PC-9 (cell line): ENCODE data around the gene CA6. TPM values are rescaled to one million over a fixed set of nuclear protein-coding genes. Genes with fewer than 3 reads are reported as not detected.

Experiments
- BruUV-seq: library from RNA; stranded (reverse); fragments of 400-500 nt; replicated peaks from 2 replicates; lab custom pipeline; 2021; lab: Mats Ljungman, UMichigan
- CTCF ChIA-PET: fragments of 300-600 bp; sonication (Branson Sonifier 250); formaldehyde crosslinking; loops from one replicate; lab custom pipeline; 2022; ENCODE audit warnings: antibody characterized with exemption; lab: Charles Lee
- POLR2A ChIA-PET: fragments of 300-600 bp; sonication (Branson Sonifier 250); formaldehyde crosslinking; loops from one replicate; lab custom pipeline; 2022; ENCODE audit warnings: antibody characterized with exemption; ENCODE audit not compliant: unreplicated experiment; lab: Charles Lee
- DNase-seq, 2 experiments: peaks; one replicate each; pipeline versions ENCODE4 v3.0.0 to v3.0.0-alpha.2; 2015 to 2022; ENCODE audit warnings: mixed read lengths in 1 of 2
- H2AFZ ChIP-seq: fragments of 200-600 bp; sonication (generic); 2 replicates; pipeline ENCODE4 v1.8.1; 2017; ENCODE audit warnings: antibody characterized with exemption
- H3F3A ChIP-seq: fragments of 200-600 bp; sonication (generic); 2 replicates; pipeline ENCODE4 v1.8.1; 2017; ENCODE audit warnings: antibody characterized with exemption, mild to moderate bottlenecking, low read depth; ENCODE audit not compliant: insufficient read depth
- H3K27ac ChIP-seq: fragments of 200-600 bp; sonication (generic); 2 replicates; pipeline ENCODE4 v1.6.1; 2016; ENCODE audit warnings: mixed run types
- H3K27me3 ChIP-seq: fragments of 200-600 bp; sonication (generic); 2 replicates; pipeline ENCODE4 v1.6.1; 2016; ENCODE audit warnings: low read depth, mixed run types; ENCODE audit not compliant: insufficient read depth
- H3K36me3 ChIP-seq: fragments of 200-600 bp; sonication (generic); 2 replicates; pipeline ENCODE4 v1.6.1; 2016; ENCODE audit warnings: low read depth, mixed run types
- H3K4me1 ChIP-seq: fragments of 200-600 bp; sonication (generic); replicated peaks from 2 replicates; pipeline ENCODE4 v1.6.1; 2016; ENCODE audit warnings: mixed run types; ENCODE audit not compliant: insufficient read depth
- H3K4me2 ChIP-seq: fragments of 200-600 bp; sonication (generic); 2 replicates; pipeline ENCODE4 v1.6.1; 2017; ENCODE audit warnings: mixed run types
- H3K4me3 ChIP-seq: fragments of 200-600 bp; sonication (generic); 2 replicates; pipeline ENCODE4 v1.6.1; 2016; ENCODE audit warnings: mixed run types
- H3K79me2 ChIP-seq: fragments of 200-600 bp; sonication (generic); 2 replicates; pipeline ENCODE4 v1.6.1; 2017; ENCODE audit warnings: low read depth, mixed run types
- H3K9me2 ChIP-seq: fragments of 200-600 bp; sonication (generic); 2 replicates; pipeline ENCODE4 v1.8.1; 2017; ENCODE audit warnings: mild to moderate bottlenecking; ENCODE audit not compliant: insufficient read depth
- H3K9me3 ChIP-seq: fragments of 200-600 bp; sonication (generic); 2 replicates; pipeline ENCODE4 v1.8.1; 2016; ENCODE audit warnings: low read depth; ENCODE audit not compliant: insufficient read depth
- H4K20me1 ChIP-seq: fragments of 200-600 bp; sonication (generic); 2 replicates; pipeline ENCODE4 v1.8.1; 2017; ENCODE audit not compliant: insufficient read depth
- EZH2 ChIP-seq: fragments of 200-600 bp; sonication (generic); IDR thresholded peaks from 2 replicates; pipeline ENCODE4 v1.8.0; 2017; ENCODE audit warnings: antibody characterized with exemption, low read depth
- intact Hi-C: fragments of 100-400 bp; cut with micrococcal nuclease; formaldehyde crosslinking; loops from one replicate; pipeline ENCODE4 v1.10.0; 2022; ENCODE audit not compliant: unreplicated experiment
- total RNA-seq: library from RNA; stranded (reverse); gene quantifications from 2 replicates; pipeline ENCODE4 v1.2.3, GENCODE V29; 2021
- TF ChIP-seq, protein P1 (sequence below): fragments of 200-600 bp; sonication (generic); conservative IDR thresholded peaks from 2 replicates; pipeline ENCODE4 v1.6.1; 2017; ENCODE audit warnings: mixed run types, antibody characterized with exemption, mild to moderate bottlenecking, moderate library complexity

The CA6 gene
- total RNA-seq, 1 experiment from 2014 or later: not detected

- POLR2A ChIA-PET: no interaction called here
- Histone ChIP-seq H3K4me2 (no peak overlapping the region), H3K36me3 (no peaks in the 10 kb centered on the region), H2AFZ (no peak overlapping the region), H4K20me1 (no peaks in the 10 kb centered on the region), H3K9me2 (no peaks in the 10 kb centered on the region), H3K4me3 (no peak overlapping the region), H3K27ac (no peak overlapping the region), H3K4me1 (peaks cover 6% of the 10 kb centered on the region; the same call in 1 of the 2 replicates), H3K9me3 (no peaks in the 10 kb centered on the region), H3K27me3 (no peaks in the 10 kb centered on the region), H3F3A (peaks cover 6% of the 10 kb centered on the region; the same call in 1 of the 2 replicates), H3K79me2 (no peaks in the 10 kb centered on the region)
- no TSS peak for BruUV-seq
- CTCF ChIA-PET: interaction anchor here (0.6 kb wide), 1 partner anchor 42 kb away, joined by 3 read pairs; no protein-coding TSS in a partner anchor
- intact Hi-C loops: loop anchor here (10.0 kb wide), 1 partner anchor 1016 kb away; the partner anchor contains the start of gene PARK7
- no peak for DNase-seq
- TF ChIP-seq, protein P1, sequence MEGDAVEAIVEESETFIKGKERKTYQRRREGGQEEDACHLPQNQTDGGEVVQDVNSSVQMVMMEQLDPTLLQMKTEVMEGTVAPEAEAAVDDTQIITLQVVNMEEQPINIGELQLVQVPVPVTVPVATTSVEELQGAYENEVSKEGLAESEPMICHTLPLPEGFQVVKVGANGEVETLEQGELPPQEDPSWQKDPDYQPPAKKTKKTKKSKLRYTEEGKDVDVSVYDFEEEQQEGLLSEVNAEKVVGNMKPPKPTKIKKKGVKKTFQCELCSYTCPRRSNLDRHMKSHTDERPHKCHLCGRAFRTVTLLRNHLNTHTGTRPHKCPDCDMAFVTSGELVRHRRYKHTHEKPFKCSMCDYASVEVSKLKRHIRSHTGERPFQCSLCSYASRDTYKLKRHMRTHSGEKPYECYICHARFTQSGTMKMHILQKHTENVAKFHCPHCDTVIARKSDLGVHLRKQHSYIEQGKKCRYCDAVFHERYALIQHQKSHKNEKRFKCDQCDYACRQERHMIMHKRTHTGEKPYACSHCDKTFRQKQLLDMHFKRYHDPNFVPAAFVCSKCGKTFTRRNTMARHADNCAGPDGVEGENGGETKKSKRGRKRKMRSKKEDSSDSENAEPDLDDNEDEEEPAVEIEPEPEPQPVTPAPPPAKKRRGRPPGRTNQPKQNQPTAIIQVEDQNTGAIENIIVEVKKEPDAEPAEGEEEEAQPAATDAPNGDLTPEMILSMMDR: no peak
- no peak for TF ChIP-seq EZH2
These were observed 35.5 kb downstream of the CA6 start for GRCh38 chr1:8981169-8981568.

GRCh38 chr1:8984203-8984602 is 38.5 kb downstream of the CA6 start:
- intact Hi-C loops: loop anchor here (10.0 kb wide), 1 partner anchor 1019 kb away; the partner anchor contains the start of gene PARK7

DNA sequence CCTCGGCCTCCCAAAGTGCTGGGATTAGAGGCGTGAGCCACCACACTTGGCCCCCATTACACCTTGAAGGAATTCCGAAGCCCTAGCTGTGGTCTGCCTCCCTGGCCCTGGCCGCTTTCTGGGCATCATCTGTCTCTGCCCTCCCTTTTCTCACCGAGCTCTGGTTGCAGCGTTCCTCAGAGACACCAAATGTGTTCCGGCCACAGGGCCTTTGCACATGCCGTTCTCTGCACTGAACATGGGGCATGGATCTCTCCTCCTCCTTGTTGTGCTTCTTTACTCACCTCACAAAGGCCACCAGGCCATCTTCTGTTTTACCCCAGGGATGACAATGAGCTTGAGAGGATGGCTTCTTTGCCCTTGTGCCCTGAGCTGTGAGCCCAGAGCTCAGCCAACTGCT is 39.3 kb downstream of the CA6 start:
- CTCF ChIA-PET: interaction anchor here (1.6 kb wide), 1 partner anchor 67 kb away, joined by 3 read pairs; no protein-coding TSS in a partner anchor
- Histone ChIP-seq H3K79me2 (no peaks in the 10 kb centered on the region), H3K4me1 (peaks cover 6% of the 10 kb centered on the region; the same call in 1 of the 2 replicates), H3K9me2 (no peaks in the 10 kb centered on the region), H3K27ac (no peak overlapping the region), H3F3A (peaks cover 10% of the 10 kb centered on the region; the same call in 1 of the 2 replicates), H3K36me3 (no peaks in the 10 kb centered on the region), H3K4me3 (no peak overlapping the region), H4K20me1 (no peaks in the 10 kb centered on the region), H3K9me3 (no peaks in the 10 kb centered on the region), H2AFZ (no peak overlapping the region), H3K27me3 (no peaks in the 10 kb centered on the region), H3K4me2 (no peak overlapping the region)
- TF ChIP-seq, protein P1: no peak
- TF ChIP-seq EZH2: no peak
- intact Hi-C loops: loop anchor here (5.0 to 10.0 kb wide), 4 partner anchors 68 to 1020 kb away; partner anchors contain the start of gene PARK7
- POLR2A ChIA-PET: no interaction called here
- BruUV-seq: no TSS peak
- no peak for DNase-seq

More at GRCh38 chr1:8984203-8984602, 38.5 kb downstream of the CA6 start:
- Histone ChIP-seq H3K9me2 (no peaks in the 10 kb centered on the region), H3F3A (peaks cover 10% of the 10 kb centered on the region; the same call in 1 of the 2 replicates), H3K27me3 (no peaks in the 10 kb centered on the region), H3K27ac (no peak overlapping the region), H4K20me1 (no peaks in the 10 kb centered on the region), H3K4me3 (no peak overlapping the region), H3K4me2 (no peak overlapping the region), H3K36me3 (no peaks in the 10 kb centered on the region), H3K79me2 (no peaks in the 10 kb centered on the region), H2AFZ (no peak overlapping the region), H3K4me1 (peaks cover 6% of the 10 kb centered on the region; the same call in 1 of the 2 replicates), H3K9me3 (no peaks in the 10 kb centered on the region)
- POLR2A ChIA-PET: no interaction called here
- CTCF ChIA-PET: no interaction called here
- no peak for DNase-seq
- BruUV-seq: no TSS peak
- TF ChIP-seq EZH2: no peak
- TF ChIP-seq, protein P1: no peak
